Osteocyte (in vitro differentiated cells): Measurements from ENCODE around the gene OR4K13. TPM values are rescaled to one million over a fixed set of nuclear protein-coding genes. Genes with fewer than 3 reads are reported as not detected.

Experiments used
- DNase-seq: peaks from one replicate; pipeline ENCODE4 v3.0.0; 2021; ENCODE audit warnings: mixed read lengths; ENCODE audit not compliant: unreplicated experiment; ENCODE audit errors: extremely low spot score
- H3K27ac Mint-ChIP-seq: one replicate; pipeline ENCODE4 v1.8.0; 2021; ENCODE audit warnings: mild to moderate bottlenecking, mixed read lengths; ENCODE audit not compliant: unreplicated experiment
- H3K27me3 Mint-ChIP-seq: one replicate; pipeline ENCODE4 v1.8.0; 2021; ENCODE audit warnings: mixed read lengths; ENCODE audit not compliant: unreplicated experiment
- H3K36me3 Mint-ChIP-seq: one replicate; pipeline ENCODE4 v1.8.0; 2021; ENCODE audit warnings: mixed read lengths; ENCODE audit not compliant: unreplicated experiment
- H3K4me1 Mint-ChIP-seq: one replicate; pipeline ENCODE4 v1.8.0; 2021; ENCODE audit warnings: mixed read lengths; ENCODE audit not compliant: unreplicated experiment
- H3K4me3 Mint-ChIP-seq: one replicate; pipeline ENCODE4 v1.8.0; 2021; ENCODE audit warnings: mild to moderate bottlenecking, moderate library complexity, mixed read lengths; ENCODE audit not compliant: unreplicated experiment
- H3K9me3 Mint-ChIP-seq: one replicate; pipeline ENCODE4 v1.8.0; 2021; ENCODE audit warnings: mixed read lengths; ENCODE audit not compliant: unreplicated experiment
- CTCF ChIP-seq: fragments of 200-600 bp; sonication (generic); IDR thresholded peaks from 2 replicates; pipeline ENCODE4 v1.5.0; 2021; ENCODE audit warnings: antibody characterized with exemption, mild to moderate bottlenecking, moderate library complexity
- long read RNA-seq: library from polyadenylated mRNA; unstranded; transcript quantifications from one replicate; pipeline ENCODE4 v2.0.0, GENCODE V29; 2021
- total RNA-seq: library from RNA; stranded (reverse); gene quantifications from 2 replicates; pipeline ENCODE4 v1.2.1, GENCODE V29; 2021

Gene OR4K13
- not detected in 2 replicates for total RNA-seq
- long read RNA-seq, result 0 reads

DNA sequence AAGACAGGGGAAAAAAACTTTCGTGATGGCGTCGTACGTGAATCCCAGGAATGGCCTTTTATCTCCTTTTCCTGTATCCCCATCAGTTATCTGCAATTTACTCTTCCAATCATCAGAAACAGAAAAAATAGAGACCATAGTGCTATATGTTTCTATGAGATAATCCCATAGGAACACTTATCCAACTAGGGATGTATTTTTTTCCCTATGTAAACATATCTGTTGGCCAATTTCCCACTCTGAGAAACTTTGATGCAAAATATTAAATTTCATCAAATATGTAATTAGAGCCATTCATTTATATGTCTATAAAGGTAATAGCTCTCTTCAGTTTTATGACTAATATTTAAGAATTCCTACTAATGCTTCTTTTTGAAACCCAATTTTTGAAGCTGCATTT is at the start of gene OR4K13:
TSS of gene OR4K13 (minus strand) at position 101 of the 400 bp plus-strand sequence. CDS start 1,280 bp downstream, outside the sequence.
- TF ChIP-seq CTCF, result no peak
- no peak within 1 kb of the TSS for H3K27ac Mint-ChIP-seq
- no peaks in the 10 kb centered on the region for H3K27me3 Mint-ChIP-seq
- DNase-seq, result no peak
- H3K36me3 Mint-ChIP-seq, result no peaks in the 10 kb centered on the region
- H3K4me1 Mint-ChIP-seq, result no peaks in the 10 kb centered on the region
- H3K9me3 Mint-ChIP-seq, result peaks cover 40% of the 10 kb centered on the region
- no peak within 1 kb of the TSS for H3K4me3 Mint-ChIP-seq

DNA sequence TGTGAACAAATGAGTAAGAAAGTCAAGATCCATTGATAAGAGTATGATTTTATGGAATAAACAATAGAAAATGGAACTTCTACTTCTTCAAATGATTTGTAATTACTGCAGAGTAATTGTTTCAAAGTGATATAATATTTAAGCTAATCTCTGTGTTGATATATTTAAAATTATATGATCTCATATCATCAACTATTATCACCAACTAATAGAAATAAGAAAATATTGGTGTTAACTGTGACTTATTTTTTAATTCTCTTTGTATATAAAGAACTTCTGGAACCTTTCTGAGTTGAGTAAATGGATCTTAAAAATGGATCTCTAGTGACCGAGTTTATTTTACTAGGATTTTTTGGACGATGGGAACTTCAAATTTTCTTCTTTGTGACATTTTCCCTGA is 23.9 kb upstream of the OR4K13 start, which contains the start of gene OR4L1:
TSS of gene OR4L1 (plus strand) at position 301 of the 400 bp plus-strand sequence. CDS start at position 301, 0 bp downstream.
- DNase-seq, result no peak
- Mint-ChIP-seq H3K36me3 (no peaks in the 10 kb centered on the region), H3K4me1 (no peaks in the 10 kb centered on the region), H3K9me3 (peaks cover 62% of the 10 kb centered on the region), H3K27ac (no peak within 1 kb of the TSS), H3K4me3 (no peak within 1 kb of the TSS), H3K27me3 (no peaks in the 10 kb centered on the region)
- TF ChIP-seq CTCF, result no peak

- no peak for DNase-seq
- no peak for TF ChIP-seq CTCF
- Mint-ChIP-seq H3K27ac (no peak overlapping the region), H3K27me3 (no peaks in the 10 kb centered on the region), H3K4me1 (no peaks in the 10 kb centered on the region), H3K4me3 (no peak overlapping the region), H3K9me3 (peaks cover 59% of the 10 kb centered on the region), H3K36me3 (no peaks in the 10 kb centered on the region)
Measured at GRCh38 chr14:20048202-20048601, 12.4 kb upstream of the OR4K13 start.

DNA sequence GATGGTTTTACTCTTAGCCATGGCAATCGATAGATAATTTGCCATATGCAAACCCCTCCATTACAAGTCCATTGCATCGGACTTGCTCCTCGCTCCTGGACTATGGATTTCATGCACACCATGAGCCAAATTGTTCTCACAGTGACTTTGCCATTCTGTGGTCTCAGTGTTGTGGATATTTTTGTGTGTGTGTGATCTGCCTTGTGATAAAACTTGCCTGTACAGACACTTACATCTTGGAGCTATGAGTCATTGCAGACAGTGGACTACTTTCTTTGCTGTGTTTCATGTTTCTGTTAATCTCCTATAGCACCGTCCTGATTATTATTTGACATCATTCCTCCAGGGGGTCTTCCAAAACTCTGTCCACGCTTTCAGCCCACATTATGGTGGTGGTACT is 8.4 kb upstream of the OR4K13 start:
- no peak for TF ChIP-seq CTCF
- DNase-seq, result no peak
- H3K36me3 Mint-ChIP-seq, result no peaks in the 10 kb centered on the region
- H3K9me3 Mint-ChIP-seq, result peaks cover 50% of the 10 kb centered on the region
- no peaks in the 10 kb centered on the region for H3K4me1 Mint-ChIP-seq
- H3K27ac Mint-ChIP-seq, result no peak overlapping the region
- no peaks in the 10 kb centered on the region for H3K27me3 Mint-ChIP-seq
- H3K4me3 Mint-ChIP-seq, result no peak overlapping the region

GRCh38 chr14:20035449-20035848 is 389 bp downstream of the OR4K13 start:
- no peak for TF ChIP-seq CTCF
- DNase-seq, result no peak
- Mint-ChIP-seq H3K27ac (no peak overlapping the region), H3K27me3 (no peaks in the 10 kb centered on the region), H3K4me3 (no peak overlapping the region), H3K36me3 (no peaks in the 10 kb centered on the region), H3K4me1 (no peaks in the 10 kb centered on the region), H3K9me3 (peaks cover 42% of the 10 kb centered on the region)
